HG03439 (cell line): Measurements from ENCODE around the gene ARHGAP25.

ENCODE experiments used
- ATAC-seq: cut with Tn5 transposase; IDR thresholded peaks from one replicate; pipeline ENCODE4 v1.9.1; 2021; ENCODE audit warnings: mild to moderate bottlenecking, moderate library complexity; ENCODE audit not compliant: unreplicated experiment

ARHGAP25 gene

DNA sequence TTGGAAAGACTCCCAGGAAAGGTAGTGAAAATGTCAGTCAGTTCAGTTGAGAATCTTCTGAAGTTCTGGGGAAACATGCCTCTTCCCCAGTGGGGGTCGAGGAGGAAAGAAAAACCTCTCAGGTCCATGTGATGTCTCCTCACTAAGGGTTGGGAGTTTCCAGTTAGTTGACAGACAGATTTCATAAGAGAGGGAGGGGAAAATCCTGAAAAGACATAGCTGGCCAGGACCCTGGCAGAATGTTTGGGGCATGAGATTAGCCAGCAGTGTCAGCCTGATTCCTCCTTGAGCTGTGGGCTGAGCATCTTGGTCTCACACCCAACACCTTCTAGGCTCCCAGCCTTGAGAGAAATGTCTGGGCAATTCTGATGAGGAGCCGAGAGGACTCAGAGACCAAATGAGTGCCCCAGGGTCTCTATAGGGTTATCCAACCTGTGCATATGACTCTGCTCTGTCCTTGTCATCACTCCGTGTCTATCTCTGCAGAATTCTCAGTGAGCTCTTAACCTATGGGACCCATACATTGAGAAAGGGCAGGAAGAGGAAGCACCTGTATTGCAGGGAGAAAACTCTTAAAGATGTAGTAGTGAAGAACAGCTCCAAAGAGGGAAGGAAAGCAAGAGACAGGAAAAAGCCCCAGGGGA is 122.7 kb downstream of the ARHGAP25 start:
- ATAC-seq, result no peak

DNA sequence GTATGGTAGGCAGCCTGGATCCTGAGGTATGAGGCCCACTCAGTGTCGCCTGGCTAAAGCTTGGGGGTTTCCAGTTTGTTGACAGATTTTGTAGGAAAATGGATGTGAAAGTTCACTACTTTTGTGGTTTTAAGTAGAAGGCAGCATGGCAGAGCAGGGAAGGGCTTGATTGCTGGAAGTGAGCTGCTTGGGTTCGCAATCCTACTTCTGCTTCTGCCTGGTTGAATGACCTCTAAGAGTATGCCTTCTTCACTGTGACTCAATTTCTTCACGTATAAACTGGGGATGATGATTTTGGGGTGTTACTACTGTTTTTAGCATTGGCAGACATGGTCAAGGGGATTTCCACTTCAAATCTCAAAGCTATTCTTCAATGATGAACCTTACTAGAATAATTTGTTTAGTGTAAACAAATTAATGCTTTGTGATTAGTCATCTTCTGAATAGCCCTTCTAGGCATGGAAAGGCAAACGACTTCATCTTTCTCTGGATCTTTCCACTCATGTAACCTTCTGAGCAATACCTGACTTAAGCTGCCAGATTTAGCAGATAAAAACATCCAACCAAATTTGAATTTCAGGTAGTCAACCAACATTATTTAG is 123.3 kb downstream of the ARHGAP25 start:
- no peak for ATAC-seq

GRCh38 chr2:68860111-68860510 is 125.5 kb downstream of the ARHGAP25 start:
- no peak for ATAC-seq

- no peak for ATAC-seq
Observed at GRCh38 chr2:68861330-68861729, 126.7 kb downstream of the ARHGAP25 start.

GRCh38 chr2:68862889-68863288 is 128.3 kb downstream of the ARHGAP25 start:
- no peak for ATAC-seq

DNA sequence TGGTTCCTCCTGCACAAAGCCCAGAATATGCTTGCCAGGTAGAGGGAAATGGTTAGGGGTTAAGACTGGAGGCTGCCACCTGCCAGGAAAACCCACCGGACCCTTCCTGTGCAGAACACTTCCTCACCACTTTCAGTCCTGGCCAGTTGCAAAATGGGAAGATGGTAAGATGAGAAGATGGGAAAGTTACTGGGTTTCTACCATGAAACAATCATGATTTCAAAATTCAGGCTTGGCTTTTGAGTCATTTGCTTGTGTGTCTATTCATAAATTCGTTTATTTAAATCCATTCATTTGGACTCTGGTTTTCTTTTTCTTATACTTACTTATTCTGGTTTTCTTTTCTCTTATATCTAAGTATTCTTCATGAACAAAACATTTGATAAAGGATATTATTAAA is 129.4 kb downstream of the ARHGAP25 start:
- ATAC-seq, result no peak

GRCh38 chr2:68865108-68865507 is 130.5 kb downstream of the ARHGAP25 start:
- no peak for ATAC-seq

- no peak for ATAC-seq
Observed at GRCh38 chr2:68870215-68870614, 135.6 kb downstream of the ARHGAP25 start.

GRCh38 chr2:68871159-68871764 is 136.7 kb downstream of the ARHGAP25 start, which contains the start of gene BMP10:
TSS of gene BMP10 (minus strand) at chr2:68871397. CDS start at chr2:68871358, 39 bp downstream.
- ATAC-seq, result no peak
